Measurements from ENCODE around the gene PARVA. TPM values are rescaled to one million over a fixed set of nuclear protein-coding genes. Genes with fewer than 3 reads are reported as not detected.

Gene PARVA, protein sequence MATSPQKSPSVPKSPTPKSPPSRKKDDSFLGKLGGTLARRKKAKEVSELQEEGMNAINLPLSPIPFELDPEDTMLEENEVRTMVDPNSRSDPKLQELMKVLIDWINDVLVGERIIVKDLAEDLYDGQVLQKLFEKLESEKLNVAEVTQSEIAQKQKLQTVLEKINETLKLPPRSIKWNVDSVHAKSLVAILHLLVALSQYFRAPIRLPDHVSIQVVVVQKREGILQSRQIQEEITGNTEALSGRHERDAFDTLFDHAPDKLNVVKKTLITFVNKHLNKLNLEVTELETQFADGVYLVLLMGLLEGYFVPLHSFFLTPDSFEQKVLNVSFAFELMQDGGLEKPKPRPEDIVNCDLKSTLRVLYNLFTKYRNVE
- total RNA-seq (2022; extraction: Qiagen RNA extraction) = 23.4 to 28.6 TPM (median 24.7 TPM) in 5 replicates

DNA sequence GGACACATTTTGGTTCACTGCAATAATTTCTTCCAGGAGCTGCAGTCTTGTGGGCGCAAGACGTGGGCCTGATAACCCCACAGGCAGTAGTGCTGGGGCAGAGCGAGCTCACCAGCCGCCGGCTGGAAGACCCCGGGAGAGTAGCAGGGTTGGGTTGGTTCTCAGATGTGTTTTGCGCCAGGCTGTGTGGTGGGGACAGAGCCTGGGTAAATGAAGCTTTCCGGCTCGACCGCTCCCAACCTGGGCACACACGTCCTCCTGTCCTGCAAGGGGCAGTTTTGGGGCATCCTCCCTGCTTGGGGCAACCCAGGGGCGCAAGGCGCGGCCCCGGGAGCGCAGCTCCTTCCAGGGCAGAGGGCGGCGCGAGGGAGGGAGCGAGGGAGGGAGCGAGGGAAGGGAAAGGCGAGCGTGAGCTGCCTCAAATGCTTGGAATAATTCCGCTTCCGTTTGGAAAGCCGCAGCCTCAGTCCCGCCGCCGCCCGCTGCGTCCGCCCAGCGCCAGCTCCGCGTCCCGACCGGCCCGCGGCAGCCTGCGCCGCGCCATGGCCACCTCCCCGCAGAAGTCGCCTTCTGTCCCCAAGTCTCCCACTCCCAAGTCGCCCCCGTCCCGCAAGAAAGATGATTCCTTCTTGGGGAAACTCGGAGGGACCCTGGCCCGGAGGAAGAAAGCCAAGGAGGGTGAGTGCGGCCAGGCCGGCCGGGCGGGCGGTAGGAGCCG is at the start of gene PARVA:
Gene PARVA (plus strand): TSS at position 466 of the 718 bp plus-strand sequence. CDS start 77 bp downstream, at position 543.

Data from A549 treated with CORT108297 at 1 μM for 4 hours (cell line).